MM.1S (cell line): ENCODE measurements around the gene RPL29.

Experiments
- DNase-seq: peaks from one replicate; pipeline ENCODE4 v3.0.0-alpha.2; 2015
- H2AFZ ChIP-seq: fragments of 300-600 bp; sonication (generic); 2 replicates; pipeline ENCODE4 v1.6.0; 2016; ENCODE audit warnings: antibody characterized with exemption, low read length
- H3F3A ChIP-seq: fragments of 300-600 bp; sonication (generic); 2 replicates; pipeline ENCODE4 v1.6.1; 2016; ENCODE audit warnings: mild to moderate bottlenecking, antibody characterized with exemption, low read length, moderate library complexity, mixed read lengths; ENCODE audit not compliant: insufficient read depth
- H3K27ac ChIP-seq: fragments of 300-600 bp; sonication (generic); 2 replicates; pipeline ENCODE4 v1.5.1; 2016; ENCODE audit warnings: mild to moderate bottlenecking, low read length
- H3K27me3 ChIP-seq: fragments of 300-600 bp; sonication (generic); replicated peaks from 2 replicates; pipeline ENCODE4 v1.6.0; 2016; ENCODE audit warnings: low read length; ENCODE audit not compliant: insufficient read depth
- H3K36me3 ChIP-seq: fragments of 300-600 bp; sonication (generic); replicated peaks from 2 replicates; pipeline ENCODE4 v1.6.1; 2016; ENCODE audit warnings: mild to moderate bottlenecking, low read length, mixed read lengths; ENCODE audit not compliant: insufficient read depth
- H3K4me1 ChIP-seq: fragments of 300-600 bp; sonication (generic); 2 replicates; pipeline ENCODE4 v1.6.1; 2016; ENCODE audit warnings: low read length, mixed read lengths
- H3K4me2 ChIP-seq: fragments of 300-600 bp; sonication (generic); 2 replicates; pipeline ENCODE4 v1.6.0; 2016; ENCODE audit warnings: low read depth, low read length
- H3K4me3 ChIP-seq: fragments of 300-600 bp; sonication (generic); 2 replicates; pipeline ENCODE4 v1.5.1; 2016; ENCODE audit warnings: low read length, mixed read lengths
- H3K79me2 ChIP-seq: fragments of 300-600 bp; sonication (generic); 2 replicates; pipeline ENCODE4 v1.6.1; 2016; ENCODE audit warnings: mixed run types, low read length, mixed read lengths
- H3K9ac ChIP-seq: fragments of 300-600 bp; sonication (generic); 2 replicates; pipeline ENCODE4 v1.6.1; 2016; ENCODE audit warnings: low read length, mixed read lengths
- H3K9me2 ChIP-seq: fragments of 300-600 bp; sonication (generic); replicated peaks from 2 replicates; pipeline ENCODE4 v1.6.1; 2016; ENCODE audit warnings: mild to moderate bottlenecking, low read length, mixed read lengths; ENCODE audit not compliant: insufficient read depth
- H3K9me3 ChIP-seq: fragments of 300-600 bp; sonication (generic); replicated peaks from 2 replicates; pipeline ENCODE4 v1.6.1; 2016; ENCODE audit warnings: mild to moderate bottlenecking, low read length, mixed read lengths; ENCODE audit not compliant: insufficient read depth
- H4K20me1 ChIP-seq: fragments of 300-600 bp; sonication (generic); 2 replicates; pipeline ENCODE4 v1.6.1; 2016; ENCODE audit warnings: mild to moderate bottlenecking, low read length, moderate library complexity, mixed read lengths; ENCODE audit not compliant: insufficient read depth
- CTCF ChIP-seq: fragments of 300-600 bp; sonication (generic); IDR thresholded peaks from 2 replicates; pipeline ENCODE4 v1.5.1; 2016; ENCODE audit warnings: antibody characterized with exemption, low read length, mixed read lengths
- EZH2 ChIP-seq: fragments of 300-600 bp; sonication (generic); optimal IDR thresholded peaks from 2 replicates; pipeline ENCODE3; 2017; ENCODE audit warnings: low read depth, mild to moderate bottlenecking, antibody characterized with exemption, low read length, mixed read lengths
- EZH2phosphoT487 ChIP-seq: fragments of 300-600 bp; sonication (generic); IDR thresholded peaks from 2 replicates; pipeline ENCODE4 v1.6.1; 2018; ENCODE audit warnings: antibody characterized with exemption, low read length

The RPL29 gene

GRCh38 chr3:52029535-52029934 lies 33.8 kb upstream of the RPL29 start:
- no peaks in the 10 kb centered on the region for H4K20me1 ChIP-seq
- no peaks in the 10 kb centered on the region for H3F3A ChIP-seq
- H3K9ac ChIP-seq, result no peak overlapping the region
- H3K36me3 ChIP-seq, result no peaks in the 10 kb centered on the region
- TF ChIP-seq EZH2 (no peak), EZH2phosphoT487 (no peak), CTCF (no peak)
- H3K27me3 ChIP-seq, result no peaks in the 10 kb centered on the region
- no peak overlapping the region for H3K4me2 ChIP-seq
- no peak overlapping the region for H3K27ac ChIP-seq
- H3K79me2 ChIP-seq, result no peaks in the 10 kb centered on the region
- H3K9me2 ChIP-seq, result no peaks in the 10 kb centered on the region
- no peak for DNase-seq
- H2AFZ ChIP-seq, result no peak overlapping the region
- no peaks in the 10 kb centered on the region for H3K4me1 ChIP-seq
- H3K4me3 ChIP-seq, result no peak overlapping the region
- no peaks in the 10 kb centered on the region for H3K9me3 ChIP-seq

- Histone ChIP-seq H3K9me3 (no peaks in the 10 kb centered on the region), H3K9me2 (no peaks in the 10 kb centered on the region), H3K4me3 (no peak overlapping the region), H4K20me1 (no peaks in the 10 kb centered on the region), H3F3A (no peaks in the 10 kb centered on the region), H3K9ac (no peak overlapping the region), H3K79me2 (no peaks in the 10 kb centered on the region), H3K4me1 (no peaks in the 10 kb centered on the region), H2AFZ (no peak overlapping the region), H3K27ac (no peak overlapping the region), H3K27me3 (no peaks in the 10 kb centered on the region), H3K4me2 (no peak overlapping the region), H3K36me3 (no peaks in the 10 kb centered on the region)
- no peak for TF ChIP-seq EZH2phosphoT487
- no peak for TF ChIP-seq CTCF
- TF ChIP-seq EZH2, result no peak
- DNase-seq, result no peak
These were observed 33.4 kb upstream of the RPL29 start for GRCh38 chr3:52029053-52029452.

- no peak overlapping the region for H2AFZ ChIP-seq
- no peaks in the 10 kb centered on the region for H3K4me1 ChIP-seq
- no peak overlapping the region for H3K4me2 ChIP-seq
- no peak overlapping the region for H3K4me3 ChIP-seq
- no peak for DNase-seq
- no peaks in the 10 kb centered on the region for H3K79me2 ChIP-seq
- no peaks in the 10 kb centered on the region for H3K36me3 ChIP-seq
- no peaks in the 10 kb centered on the region for H3K9me2 ChIP-seq
- no peaks in the 10 kb centered on the region for H4K20me1 ChIP-seq
- H3K27me3 ChIP-seq, result no peaks in the 10 kb centered on the region
- no peak overlapping the region for H3K27ac ChIP-seq
- H3K9me3 ChIP-seq, result no peaks in the 10 kb centered on the region
- no peak overlapping the region for H3K9ac ChIP-seq
- TF ChIP-seq EZH2 (no peak), CTCF (no peak), EZH2phosphoT487 (no peak)
- H3F3A ChIP-seq, result no peaks in the 10 kb centered on the region
These were observed 32.9 kb upstream of the RPL29 start for GRCh38 chr3:52028572-52028971.

- Histone ChIP-seq H3K27me3 (no peaks in the 10 kb centered on the region), H3K4me1 (no peaks in the 10 kb centered on the region)
- no peak for DNase-seq
These were observed 30.3 kb upstream of the RPL29 start for GRCh38 chr3:52026041-52026440.

More at GRCh38 chr3:52026041-52026440, 30.3 kb upstream of the RPL29 start:
- Histone ChIP-seq H3K9me2 (no peaks in the 10 kb centered on the region), H3K79me2 (no peaks in the 10 kb centered on the region), H3F3A (no peaks in the 10 kb centered on the region), H4K20me1 (no peaks in the 10 kb centered on the region), H3K4me2 (no peak overlapping the region), H3K36me3 (no peaks in the 10 kb centered on the region), H3K9ac (no peak overlapping the region), H3K9me3 (no peaks in the 10 kb centered on the region), H3K4me3 (no peak overlapping the region), H3K27ac (no peak overlapping the region), H2AFZ (no peak overlapping the region)
- TF ChIP-seq CTCF (no peak), EZH2phosphoT487 (no peak), EZH2 (no peak)
